HEK293 (cell line): Measurements from ENCODE around the gene NOX4.

ENCODE experiments used
- CTCF ChIA-PET: fragments of 350-600 bp; formaldehyde crosslinking; extraction: SDS; loops from one replicate; lab custom pipeline; 2021; ENCODE audit warnings: antibody characterized with exemption; lab: Yijun Ruan, JAX
- POLR2A ChIA-PET: fragments of 300-600 bp; formaldehyde crosslinking; extraction: SDS; loops from one replicate; lab custom pipeline; 2020; ENCODE audit warnings: antibody characterized with exemption, inconsistent platforms; lab: Yijun Ruan, JAX
- H3K27ac ChIP-seq: fragments of 200-500 bp; sonication (Bioruptor generic); 2 replicates; pipeline ENCODE4 v1.5.1; 2014; ENCODE audit warnings: low read depth, low read length, control low read depth, inconsistent platforms; ENCODE audit errors: extremely low read depth
- H3K36me3 ChIP-seq, 2 experiments: fragments of 200-500 bp in 1 of 2; sonication (Bioruptor generic) in 1 of 2; 1 replicate in 1 of 2; 2 replicates in 1 of 2; pipeline ENCODE4 v1.5.1; 2014 to 2017; ENCODE audit warnings: inconsistent platforms in 2 of 2, low read length in 2 of 2; ENCODE audit not compliant: control insufficient read depth in 2 of 2, insufficient read depth in 1 of 2
- H3K4me1 ChIP-seq: fragments of 200-500 bp; sonication (Bioruptor generic); 2 replicates; pipeline ENCODE4 v1.5.1; 2014; ENCODE audit warnings: mild to moderate bottlenecking, low read length, inconsistent platforms; ENCODE audit not compliant: control insufficient read depth, insufficient read depth
- H3K4me3 ChIP-seq: 2 replicates; pipeline ENCODE4 v1.5.1; 2011; ENCODE audit warnings: low read depth, mild to moderate bottlenecking, control low read depth, low read length, moderate library complexity
- H3K9me3 ChIP-seq: fragments of 200-500 bp; sonication (Bioruptor generic); 2 replicates; pipeline ENCODE4 v1.5.1; 2014; ENCODE audit warnings: low read depth, low read length, inconsistent platforms; ENCODE audit not compliant: control insufficient read depth, insufficient read depth
- BCL11A ChIP-seq: fragments of 450-650 bp; formaldehyde crosslinking; IDR thresholded peaks from 2 replicates; pipeline ENCODE4 v1.5.1; 2016; ENCODE audit warnings: low read depth, missing biosample characterization, missing genetic modification characterization
- KLF16 ChIP-seq: fragments of 450-650 bp; formaldehyde crosslinking; IDR thresholded peaks from 2 replicates; pipeline ENCODE4 v1.5.1; 2017; ENCODE audit warnings: missing biosample characterization, missing genetic modification characterization
- SCRT2 ChIP-seq: fragments of 450-650 bp; formaldehyde crosslinking; IDR thresholded peaks from 2 replicates; pipeline ENCODE4 v1.5.1; 2016; ENCODE audit warnings: missing biosample characterization, missing genetic modification characterization
- ZBTB48 ChIP-seq: fragments of 450-650 bp; formaldehyde crosslinking; IDR thresholded peaks from 2 replicates; pipeline ENCODE4 v1.5.1; 2016; ENCODE audit warnings: missing biosample characterization, missing genetic modification characterization
- ZEB2 ChIP-seq: fragments of 450-650 bp; formaldehyde crosslinking; IDR thresholded peaks from 2 replicates; pipeline ENCODE4 v1.5.1; 2016; ENCODE audit warnings: missing biosample characterization, missing genetic modification characterization
- ZNF10 ChIP-seq: fragments of 450-650 bp; formaldehyde crosslinking; IDR thresholded peaks from 2 replicates; pipeline ENCODE4 v1.5.1; 2017; ENCODE audit warnings: missing biosample characterization, missing genetic modification characterization
- ZNF146 ChIP-seq: fragments of 450-650 bp; formaldehyde crosslinking; IDR thresholded peaks from 2 replicates; pipeline ENCODE4 v1.5.1; 2016; ENCODE audit warnings: missing biosample characterization, missing genetic modification characterization
- ZNF169 ChIP-seq: fragments of 450-650 bp; formaldehyde crosslinking; IDR thresholded peaks from 2 replicates; pipeline ENCODE4 v1.5.1; 2016; ENCODE audit warnings: missing biosample characterization, missing genetic modification characterization
- ZNF174 ChIP-seq: fragments of 450-650 bp; formaldehyde crosslinking; IDR thresholded peaks from 2 replicates; pipeline ENCODE4 v1.5.0; 2017; ENCODE audit warnings: missing biosample characterization, mild to moderate bottlenecking, missing genetic modification characterization
- ZNF211 ChIP-seq: fragments of 450-650 bp; formaldehyde crosslinking; IDR thresholded peaks from 2 replicates; pipeline ENCODE4 v1.5.1; 2016; ENCODE audit warnings: low read depth, missing biosample characterization, missing genetic modification characterization
- ZNF239 ChIP-seq: fragments of 450-650 bp; formaldehyde crosslinking; IDR thresholded peaks from 2 replicates; pipeline ENCODE4 v1.5.1; 2016; ENCODE audit warnings: missing biosample characterization, missing genetic modification characterization
- ZNF404 ChIP-seq: fragments of 450-650 bp; formaldehyde crosslinking; IDR thresholded peaks from 2 replicates; pipeline ENCODE4 v1.5.1; 2017; ENCODE audit warnings: missing biosample characterization, missing genetic modification characterization
- ZNF48 ChIP-seq: fragments of 450-650 bp; formaldehyde crosslinking; IDR thresholded peaks from 2 replicates; pipeline ENCODE4 v1.5.1; 2016; ENCODE audit warnings: missing biosample characterization, missing genetic modification characterization
- ZNF548 ChIP-seq: fragments of 450-650 bp; formaldehyde crosslinking; IDR thresholded peaks from 2 replicates; pipeline ENCODE4 v1.5.1; 2016; ENCODE audit warnings: missing biosample characterization, missing genetic modification characterization
- ZNF549 ChIP-seq: fragments of 450-650 bp; IDR thresholded peaks from 2 replicates; pipeline ENCODE4 v1.5.1; 2018; ENCODE audit warnings: missing biosample characterization, missing genetic modification characterization, mild to moderate bottlenecking, inconsistent platforms, moderate library complexity
- ZNF610 ChIP-seq: fragments of 450-650 bp; formaldehyde crosslinking; IDR thresholded peaks from 2 replicates; pipeline ENCODE4 v1.5.1; 2016; ENCODE audit warnings: missing biosample characterization, missing genetic modification characterization, borderline replicate concordance
- ZNF624 ChIP-seq: fragments of 450-650 bp; formaldehyde crosslinking; IDR thresholded peaks from 2 replicates; pipeline ENCODE4 v1.5.1; 2017; ENCODE audit warnings: missing biosample characterization, missing genetic modification characterization
- ZNF747 ChIP-seq: fragments of 450-650 bp; formaldehyde crosslinking; IDR thresholded peaks from 2 replicates; pipeline ENCODE4 v1.5.1; 2016; ENCODE audit warnings: missing biosample characterization, missing genetic modification characterization
- ZNF777 ChIP-seq: fragments of 450-650 bp; formaldehyde crosslinking; IDR thresholded peaks from 2 replicates; pipeline ENCODE4 v1.5.1; 2017; ENCODE audit warnings: missing biosample characterization, missing genetic modification characterization, borderline replicate concordance
- ZNF830 ChIP-seq: fragments of 450-650 bp; IDR thresholded peaks from 2 replicates; pipeline ENCODE4 v1.5.0; 2018; ENCODE audit warnings: missing biosample characterization, missing genetic modification characterization, low read depth, mild to moderate bottlenecking, moderate library complexity
- ZNF843 ChIP-seq: fragments of 450-650 bp; formaldehyde crosslinking; IDR thresholded peaks from 2 replicates; pipeline ENCODE4 v1.5.1; 2016; ENCODE audit warnings: missing biosample characterization, missing genetic modification characterization
- ZSCAN18 ChIP-seq: fragments of 450-650 bp; formaldehyde crosslinking; IDR thresholded peaks from 2 replicates; pipeline ENCODE4 v1.5.1; 2016; ENCODE audit warnings: missing biosample characterization, missing genetic modification characterization
- ZSCAN5A ChIP-seq: fragments of 450-650 bp; formaldehyde crosslinking; IDR thresholded peaks from 2 replicates; pipeline ENCODE4 v1.5.1; 2016; ENCODE audit warnings: missing biosample characterization, missing genetic modification characterization
- TF ChIP-seq, protein P1 (sequence below): fragments of 450-650 bp; formaldehyde crosslinking; IDR thresholded peaks from 2 replicates; pipeline ENCODE4 v1.5.1; 2016; ENCODE audit warnings: missing biosample characterization, missing genetic modification characterization, low read depth

Gene NOX4

GRCh38 chr11:89477175-89477574 is 14.0 kb downstream of the NOX4 start:
- no peak overlapping the region for H3K27ac ChIP-seq
- no peaks in the 10 kb centered on the region for H3K4me1 ChIP-seq
- H3K9me3 ChIP-seq: no peaks in the 10 kb centered on the region
- ChIA-PET CTCF (no interaction called here), POLR2A (no interaction called here)
- TF ChIP-seq ZNF610 (peak; percentile 94), SCRT2 (tag by site-specific recombination) (no peak)
- H3K36me3 ChIP-seq: no peaks in the 10 kb centered on the region
- no peak overlapping the region for H3K4me3 ChIP-seq

DNA sequence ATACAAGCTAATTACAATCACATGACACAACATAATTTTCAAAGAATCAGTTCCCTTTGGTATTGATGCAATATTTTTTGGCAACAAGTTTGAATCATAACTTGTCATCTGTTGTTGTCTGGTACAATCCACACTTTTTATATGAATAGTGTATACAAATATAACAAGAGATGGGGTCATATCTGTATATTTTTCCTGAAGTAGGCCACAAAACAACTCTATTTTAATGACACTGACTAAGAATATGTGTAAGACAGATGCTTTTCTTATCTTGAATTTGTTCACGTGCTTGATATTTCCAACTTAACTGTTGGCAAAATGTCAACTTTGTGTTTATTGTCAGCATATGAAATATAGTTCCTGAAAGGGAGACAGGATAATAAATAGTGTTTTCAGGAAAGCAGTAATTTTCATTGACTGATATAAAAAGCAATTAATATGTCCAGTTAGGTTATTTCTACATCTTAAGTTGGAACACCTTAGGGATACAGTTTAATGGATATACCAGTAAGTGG is 27.9 kb downstream of the NOX4 start:
- ChIA-PET CTCF (no interaction called here), POLR2A (no interaction called here)

DNA sequence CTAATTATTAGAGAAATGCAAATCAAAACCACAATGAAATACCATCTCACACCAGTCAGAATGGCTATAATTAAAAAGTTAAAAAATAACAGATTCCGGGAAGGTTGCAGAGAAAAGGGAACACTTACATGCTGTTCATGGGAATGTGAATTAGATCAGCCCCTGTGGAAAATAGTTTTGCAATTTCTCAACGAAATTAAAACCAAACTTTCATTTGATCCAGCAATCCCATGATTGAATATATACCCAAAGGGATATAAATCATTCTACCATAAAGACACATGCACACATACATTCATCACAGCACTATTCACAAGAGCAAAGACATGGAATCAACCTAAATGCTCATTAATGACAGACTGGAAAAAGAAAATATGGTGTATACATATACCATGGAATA is 32.5 kb downstream of the NOX4 start:
- CTCF ChIA-PET: no interaction called here
- Histone ChIP-seq H3K4me3 (no peak overlapping the region), H3K27ac (no peak overlapping the region), H3K36me3 (no peaks in the 10 kb centered on the region), H3K4me1 (no peaks in the 10 kb centered on the region)
- TF ChIP-seq KLF16 (tag by site-specific recombination): no peak
- TF ChIP-seq, all 188 proteins: peak for 0
- H3K9me3 ChIP-seq: no peaks in the 10 kb centered on the region
- POLR2A ChIA-PET: no interaction called here

More for the DNA sequence above, 27.9 kb downstream of the NOX4 start:
- TF ChIP-seq ZNF548 (tag by site-specific recombination): no peak
- no peak for TF ChIP-seq ZNF169
- TF ChIP-seq ZNF777 (tag by site-specific recombination): no peak
- TF ChIP-seq ZNF174 (tag by site-specific recombination): no peak
- TF ChIP-seq, all 188 proteins: peak for 0
- Histone ChIP-seq H3K27ac (no peak overlapping the region), H3K4me1 (no peaks in the 10 kb centered on the region), H3K4me3 (no peak overlapping the region), H3K36me3 (no peaks in the 10 kb centered on the region), H3K9me3 (no peaks in the 10 kb centered on the region)

DNA sequence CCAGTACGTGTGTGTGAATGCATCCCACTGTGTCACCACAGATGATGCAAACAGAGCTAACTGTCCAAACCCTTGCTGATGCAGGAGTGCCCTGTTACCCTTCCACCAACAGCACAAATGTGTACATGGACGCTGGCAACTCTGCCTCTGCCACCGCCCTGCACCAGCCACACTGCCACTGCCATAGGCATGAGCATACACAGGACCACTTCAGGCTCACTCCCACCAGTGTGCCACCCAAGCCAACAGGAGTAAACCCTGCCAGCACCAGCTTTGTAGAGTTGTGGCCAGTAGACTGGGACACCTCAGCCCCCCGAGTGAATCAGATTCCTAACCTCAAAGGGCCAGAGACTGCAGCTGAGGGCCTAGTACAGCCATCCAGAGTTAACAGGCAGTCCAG is 34.0 kb downstream of the NOX4 start:
- CTCF ChIA-PET: no interaction called here
- TF ChIP-seq ZNF747 (tag by site-specific recombination): no peak
- no peak for TF ChIP-seq BCL11A
- no peak for TF ChIP-seq ZNF830
- TF ChIP-seq, all 188 proteins: peak for 0
- Histone ChIP-seq H3K4me1 (no peaks in the 10 kb centered on the region), H3K36me3 (no peaks in the 10 kb centered on the region), H3K4me3 (no peak overlapping the region), H3K9me3 (no peaks in the 10 kb centered on the region), H3K27ac (no peak overlapping the region)
- POLR2A ChIA-PET: no interaction called here

DNA sequence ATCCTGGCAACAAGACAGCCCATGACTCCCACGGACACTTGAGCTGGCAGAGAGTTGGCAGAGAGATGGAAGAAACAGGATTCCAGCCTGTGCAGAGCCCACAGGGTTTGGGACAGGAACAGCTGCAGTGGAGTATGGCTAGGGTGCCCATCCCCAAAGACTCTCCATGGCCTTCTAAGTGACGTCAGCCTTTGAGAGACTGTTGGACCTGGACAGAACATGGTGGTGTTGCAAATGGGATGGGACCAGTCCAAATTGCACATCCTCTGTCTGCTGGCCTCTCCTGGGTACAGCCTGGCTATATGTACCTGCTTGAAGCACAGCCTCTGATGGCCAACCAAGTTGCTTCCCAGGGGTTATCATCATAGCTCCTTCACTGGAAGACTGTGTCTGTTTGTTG is 34.5 kb downstream of the NOX4 start:
- Histone ChIP-seq H3K4me1 (no peaks in the 10 kb centered on the region), H3K27ac (no peak overlapping the region), H3K9me3 (no peaks in the 10 kb centered on the region), H3K4me3 (no peak overlapping the region), H3K36me3 (no peaks in the 10 kb centered on the region)
- TF ChIP-seq ZNF239 (no peak), ZSCAN18 (no peak), ZNF624 (tag by site-specific recombination) (no peak), ZNF404 (tag by site-specific recombination) (no peak), ZNF843 (no peak), ZNF549 (no peak), ZNF211 (tag by site-specific recombination) (no peak), ZBTB48 (tag by site-specific recombination) (no peak), ZSCAN5A (tag by site-specific recombination) (no peak), ZNF48 (tag by site-specific recombination) (no peak), ZEB2 (tag by site-specific recombination) (no peak), ZNF146 (tag by site-specific recombination) (no peak), ZNF10 (no peak)
- TF ChIP-seq, protein P1, sequence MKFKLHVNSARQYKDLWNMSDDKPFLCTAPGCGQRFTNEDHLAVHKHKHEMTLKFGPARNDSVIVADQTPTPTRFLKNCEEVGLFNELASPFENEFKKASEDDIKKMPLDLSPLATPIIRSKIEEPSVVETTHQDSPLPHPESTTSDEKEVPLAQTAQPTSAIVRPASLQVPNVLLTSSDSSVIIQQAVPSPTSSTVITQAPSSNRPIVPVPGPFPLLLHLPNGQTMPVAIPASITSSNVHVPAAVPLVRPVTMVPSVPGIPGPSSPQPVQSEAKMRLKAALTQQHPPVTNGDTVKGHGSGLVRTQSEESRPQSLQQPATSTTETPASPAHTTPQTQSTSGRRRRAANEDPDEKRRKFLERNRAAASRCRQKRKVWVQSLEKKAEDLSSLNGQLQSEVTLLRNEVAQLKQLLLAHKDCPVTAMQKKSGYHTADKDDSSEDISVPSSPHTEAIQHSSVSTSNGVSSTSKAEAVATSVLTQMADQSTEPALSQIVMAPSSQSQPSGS (tag by site-specific recombination): no peak
- CTCF ChIA-PET: no interaction called here
- POLR2A ChIA-PET: no interaction called here
